Mesenchymal stem cell (in vitro differentiated cells and primary cell): ENCODE measurements around the gene SPATA25.
"Not testable (repeated sequence)": the region's sequence is repeated elsewhere in the genome, so short reads cannot be mapped to it uniquely, and the experiment has no call there.

Experiments
- DNase-seq: peaks from one replicate; pipeline ENCODE4 v3.0.0-alpha.2; 2013
- H2AFZ ChIP-seq: one replicate; pipeline ENCODE4 v1.6.1; 2013; ENCODE audit warnings: low read depth, mild to moderate bottlenecking, control low read depth, inconsistent platforms, low read length, moderate library complexity
- H2AK5ac ChIP-seq: 2 replicates; pipeline ENCODE4 v1.6.1; 2013; ENCODE audit warnings: low read length, moderate library complexity, mild to moderate bottlenecking, inconsistent platforms; ENCODE audit not compliant: severe bottlenecking
- H2BK120ac ChIP-seq: one replicate; pipeline ENCODE4 v1.6.1; 2013; ENCODE audit warnings: low read depth, mild to moderate bottlenecking, inconsistent platforms, low read length, moderate library complexity
- H2BK12ac ChIP-seq, 2 experiments: one replicate each; pipeline ENCODE4 v1.6.1; 2013; ENCODE audit warnings: inconsistent platforms in 2 of 2, low read length in 2 of 2, mild to moderate bottlenecking in 2 of 2, moderate library complexity in 2 of 2, control low read depth in 1 of 2
- H2BK15ac ChIP-seq: one replicate; pipeline ENCODE4 v1.6.1; 2013; ENCODE audit warnings: mild to moderate bottlenecking, low read depth, inconsistent platforms; ENCODE audit not compliant: poor library complexity, severe bottlenecking
- H2BK5ac ChIP-seq: 2 replicates; pipeline ENCODE4 v1.6.1; 2013; ENCODE audit warnings: low read depth, mild to moderate bottlenecking, low read length, control low read depth, inconsistent platforms; ENCODE audit not compliant: poor library complexity, severe bottlenecking
- H3K14ac ChIP-seq, 2 experiments: one replicate each; pipeline ENCODE4 v1.6.1; 2013; ENCODE audit warnings: inconsistent platforms in 2 of 2, low read length in 2 of 2, control low read depth in 1 of 2, mild to moderate bottlenecking in 1 of 2, moderate library complexity in 1 of 2
- H3K18ac ChIP-seq, 2 experiments: one replicate each; pipeline ENCODE4 v1.6.1; 2013; ENCODE audit warnings: inconsistent platforms in 2 of 2, low read length in 2 of 2, control low read depth in 1 of 2, low read depth in 1 of 2, mild to moderate bottlenecking in 1 of 2
- H3K23ac ChIP-seq, 2 experiments: one replicate each; pipeline ENCODE4 v1.6.1; 2013; ENCODE audit warnings: inconsistent platforms in 2 of 2, low read length in 2 of 2, mild to moderate bottlenecking in 2 of 2, moderate library complexity in 2 of 2, control low read depth in 1 of 2
- H3K27ac ChIP-seq: 2 replicates; pipeline ENCODE4 v1.5.1; 2013; ENCODE audit warnings: mild to moderate bottlenecking, moderate library complexity, low read length, control low read depth, inconsistent platforms; ENCODE audit not compliant: poor library complexity, severe bottlenecking
- H3K27me3 ChIP-seq, 2 experiments: 2 replicates each; pipeline versions ENCODE4 v1.6.1 to v1.7.0; 2013; ENCODE audit warnings: low read length in 2 of 2, mild to moderate bottlenecking in 2 of 2, moderate library complexity in 2 of 2, control low read depth in 1 of 2, inconsistent platforms in 1 of 2; ENCODE audit not compliant: control insufficient read depth in 1 of 2, insufficient read depth in 1 of 2
- H3K36me3 ChIP-seq, 2 experiments: 2 replicates each; pipeline versions ENCODE4 v1.6.1 to v1.7.0; 2013; ENCODE audit warnings: low read length in 2 of 2, control low read depth in 1 of 2, inconsistent platforms in 1 of 2, low read depth in 1 of 2, mild to moderate bottlenecking in 1 of 2; ENCODE audit not compliant: insufficient read depth in 2 of 2, control insufficient read depth in 1 of 2
- H3K4ac ChIP-seq, 2 experiments: one replicate each; pipeline ENCODE4 v1.6.1; 2013; ENCODE audit warnings: inconsistent platforms in 2 of 2, low read length in 2 of 2, mild to moderate bottlenecking in 2 of 2, moderate library complexity in 2 of 2, control low read depth in 1 of 2, low read depth in 1 of 2
- H3K4me1 ChIP-seq: 2 replicates; pipeline ENCODE4 v1.6.1; 2013; ENCODE audit warnings: low read depth, low read length, control low read depth; ENCODE audit not compliant: control insufficient read depth, insufficient read depth
- H3K4me2 ChIP-seq: 2 replicates; pipeline ENCODE4 v1.6.1; 2013; ENCODE audit warnings: low read length, mild to moderate bottlenecking, inconsistent platforms; ENCODE audit not compliant: poor library complexity, severe bottlenecking
- H3K4me3 ChIP-seq, 2 experiments: 2 replicates each; pipeline versions ENCODE4 v1.5.1 to v1.7.0; 2013; ENCODE audit warnings: low read length in 2 of 2, mild to moderate bottlenecking in 2 of 2, control low read depth in 1 of 2, low read depth in 1 of 2; ENCODE audit not compliant: insufficient read depth in 1 of 2
- H3K79me1 ChIP-seq: replicated peaks from 2 replicates; pipeline ENCODE4 v1.6.1; 2013; ENCODE audit warnings: mild to moderate bottlenecking, control low read depth, low read length, inconsistent platforms; ENCODE audit not compliant: poor library complexity, severe bottlenecking
- H3K9ac ChIP-seq: 2 replicates; pipeline ENCODE4 v1.7.0; 2013; ENCODE audit warnings: mild to moderate bottlenecking, low read length, moderate library complexity
- H3K9me3 ChIP-seq: 2 replicates; pipeline ENCODE4 v1.7.0; 2013; ENCODE audit warnings: mild to moderate bottlenecking, low read length; ENCODE audit not compliant: control insufficient read depth
- H4K8ac ChIP-seq: one replicate; pipeline ENCODE4 v1.6.1; 2013; ENCODE audit warnings: inconsistent platforms, mild to moderate bottlenecking, low read length, moderate library complexity
- H4K91ac ChIP-seq: one replicate; pipeline ENCODE4 v1.6.1; 2013; ENCODE audit warnings: mild to moderate bottlenecking, low read length, inconsistent platforms
- WGBS: methylation state at CpG from one replicate; pipeline ENCODE4 v1.1.7; 2013; ENCODE audit warnings: mixed read lengths; 5-methylcytosine and 5-hydroxymethylcytosine counted together

The SPATA25 gene

GRCh38 chr20:45880988-45881788 is 6.2 kb downstream of the SPATA25 start, which contains the start of gene ZSWIM1:
Gene ZSWIM1, plus strand, starts transcription at chr20:45881227. Its CDS starts 1,366 bp downstream, at chr20:45882593.
- peak within 1 kb of the TSS in 1 of 2 experiments; percentile 85 for H3K14ac ChIP-seq
- peak within 1 kb of the TSS; percentile 20 for H2BK120ac ChIP-seq
- H2BK5ac ChIP-seq: no peak within 1 kb of the TSS
- no peaks in the 10 kb centered on the region for H3K9me3 ChIP-seq
- H3K4me1 ChIP-seq: peaks cover 18% of the 10 kb centered on the region
- no peaks in the 10 kb centered on the region for H3K27me3 ChIP-seq
- DNase-seq: peak; percentile 99
- H2BK15ac ChIP-seq: peak within 1 kb of the TSS; percentile 12
- no peak within 1 kb of the TSS for H2BK12ac ChIP-seq
- peak within 1 kb of the TSS; percentile 55 to 91 for H3K18ac ChIP-seq
- H3K4me3 ChIP-seq: peak within 1 kb of the TSS; percentile 80 to 89
- H3K4ac ChIP-seq: peak within 1 kb of the TSS; percentile 59 to 80
- H3K23ac ChIP-seq: no peak within 1 kb of the TSS
- H4K8ac ChIP-seq: peak within 1 kb of the TSS; percentile 96
- H3K9ac ChIP-seq: peak within 1 kb of the TSS; percentile 94
- peak within 1 kb of the TSS; percentile 74 for H2AK5ac ChIP-seq
- H2AFZ ChIP-seq: peak within 1 kb of the TSS; percentile 30
- peaks cover 12% of the 10 kb centered on the region for H3K79me1 ChIP-seq
- H3K36me3 ChIP-seq: peaks cover 35 to 38% of the 10 kb centered on the region in 2 experiments
- peak within 1 kb of the TSS; percentile 55 for H4K91ac ChIP-seq
- peak within 1 kb of the TSS; percentile 89 for H3K4me2 ChIP-seq
- peak within 1 kb of the TSS; percentile 28 for H3K27ac ChIP-seq
- 2% methylated on average over 23 of the region's 23 CpGs for WGBS

GRCh38 chr20:45878076-45878761 is 9.2 kb downstream of the SPATA25 start:
- Histone ChIP-seq H3K4me3 (no peak overlapping the region), H4K91ac (no peak overlapping the region), H3K9ac (peak overlapping the region; percentile 18), H4K8ac (no peak overlapping the region), H3K4ac (no peak overlapping the region), H3K36me3 (peaks cover 25 to 27% of the 10 kb centered on the region in 2 experiments), H3K14ac (no peak overlapping the region), H3K4me1 (peaks cover 6% of the 10 kb centered on the region), H3K18ac (no peak overlapping the region), H3K27ac (no peak overlapping the region), H2BK120ac (no peak overlapping the region), H3K9me3 (no peaks in the 10 kb centered on the region), H2AFZ (no peak overlapping the region), H2BK12ac (no peak overlapping the region), H2BK5ac (no peak overlapping the region), H3K23ac (no peak overlapping the region), H3K79me1 (peaks cover 6% of the 10 kb centered on the region), H2AK5ac (no peak overlapping the region), H3K27me3 (no peaks in the 10 kb centered on the region), H2BK15ac (no peak overlapping the region), H3K4me2 (no peak overlapping the region)
- DNase-seq: no peak
- WGBS: 88% methylated on average over 13 of the region's 13 CpGs

GRCh38 chr20:45874576-45874975 is 12.8 kb downstream of the SPATA25 start:
- no peak overlapping the region for H3K4me2 ChIP-seq
- peaks cover 13 to 22% of the 10 kb centered on the region in 2 experiments for H3K36me3 ChIP-seq
- no peak overlapping the region for H3K23ac ChIP-seq
- no peaks in the 10 kb centered on the region for H3K79me1 ChIP-seq
- no peak overlapping the region for H3K18ac ChIP-seq
- H2BK120ac ChIP-seq: no peak overlapping the region
- H2BK15ac ChIP-seq: no peak overlapping the region
- no peaks in the 10 kb centered on the region for H3K4me1 ChIP-seq
- no peak overlapping the region for H3K27ac ChIP-seq
- no peak overlapping the region for H3K9ac ChIP-seq
- no peak for DNase-seq
- no peak overlapping the region for H3K4me3 ChIP-seq
- no peaks in the 10 kb centered on the region for H3K27me3 ChIP-seq
- H2BK12ac ChIP-seq: no peak overlapping the region
- no peak overlapping the region for H4K8ac ChIP-seq
- no peak overlapping the region for H3K4ac ChIP-seq
- H3K14ac ChIP-seq: no peak overlapping the region
- no peak overlapping the region for H2AFZ ChIP-seq
- WGBS: 95% methylated on average over 4 of the region's 4 CpGs
- H4K91ac ChIP-seq: no peak overlapping the region
- no peaks in the 10 kb centered on the region for H3K9me3 ChIP-seq
- H2BK5ac ChIP-seq: no peak overlapping the region
- H2AK5ac ChIP-seq: no peak overlapping the region

- not testable (repeated sequence) for H3K23ac ChIP-seq, H3K27ac ChIP-seq, H3K4ac ChIP-seq, H3K79me1 ChIP-seq, H3K4me1 ChIP-seq, H2BK15ac ChIP-seq, H3K4me2 ChIP-seq, H4K8ac ChIP-seq, H2BK120ac ChIP-seq, H2BK12ac ChIP-seq, H3K14ac ChIP-seq, H3K9me3 ChIP-seq, H3K4me3 ChIP-seq, H2BK5ac ChIP-seq, H2AFZ ChIP-seq, H3K18ac ChIP-seq, H4K91ac ChIP-seq, DNase-seq, H3K9ac ChIP-seq, H2AK5ac ChIP-seq, H3K27me3 ChIP-seq
- WGBS: 93% methylated on average over 10 of the region's 10 CpGs
- peaks cover 13 to 23% of the 10 kb centered on the region in 2 experiments for H3K36me3 ChIP-seq
Measured at GRCh38 chr20:45874104-45874481, 13.3 kb downstream of the SPATA25 start.
